ENCODE data around the gene RIMBP2.

GRCh38 chr12:130663514-130663913 is 52.6 kb downstream of the RIMBP2 start:
- TF ChIP-seq TAF1 (IDR thresholded peaks at IDR 0.05; ENCODE audit: borderline replicate concordance, low read depth, low read length) (no peak), RCOR1 (IDR thresholded peaks at IDR 0.05; ENCODE audit: low read length) (no peak), POLR2AphosphoS5 (IDR thresholded peaks at IDR 0.05; ENCODE audit: low read depth, low read length) (no peak), FOXM1 (IDR thresholded peaks at IDR 0.05; ENCODE audit: low read depth) (no peak), USF2 (IDR thresholded peaks at IDR 0.05; ENCODE audit: borderline replicate concordance, low read depth, low read length) (no peak)
- TF ChIP-seq, protein P1, sequence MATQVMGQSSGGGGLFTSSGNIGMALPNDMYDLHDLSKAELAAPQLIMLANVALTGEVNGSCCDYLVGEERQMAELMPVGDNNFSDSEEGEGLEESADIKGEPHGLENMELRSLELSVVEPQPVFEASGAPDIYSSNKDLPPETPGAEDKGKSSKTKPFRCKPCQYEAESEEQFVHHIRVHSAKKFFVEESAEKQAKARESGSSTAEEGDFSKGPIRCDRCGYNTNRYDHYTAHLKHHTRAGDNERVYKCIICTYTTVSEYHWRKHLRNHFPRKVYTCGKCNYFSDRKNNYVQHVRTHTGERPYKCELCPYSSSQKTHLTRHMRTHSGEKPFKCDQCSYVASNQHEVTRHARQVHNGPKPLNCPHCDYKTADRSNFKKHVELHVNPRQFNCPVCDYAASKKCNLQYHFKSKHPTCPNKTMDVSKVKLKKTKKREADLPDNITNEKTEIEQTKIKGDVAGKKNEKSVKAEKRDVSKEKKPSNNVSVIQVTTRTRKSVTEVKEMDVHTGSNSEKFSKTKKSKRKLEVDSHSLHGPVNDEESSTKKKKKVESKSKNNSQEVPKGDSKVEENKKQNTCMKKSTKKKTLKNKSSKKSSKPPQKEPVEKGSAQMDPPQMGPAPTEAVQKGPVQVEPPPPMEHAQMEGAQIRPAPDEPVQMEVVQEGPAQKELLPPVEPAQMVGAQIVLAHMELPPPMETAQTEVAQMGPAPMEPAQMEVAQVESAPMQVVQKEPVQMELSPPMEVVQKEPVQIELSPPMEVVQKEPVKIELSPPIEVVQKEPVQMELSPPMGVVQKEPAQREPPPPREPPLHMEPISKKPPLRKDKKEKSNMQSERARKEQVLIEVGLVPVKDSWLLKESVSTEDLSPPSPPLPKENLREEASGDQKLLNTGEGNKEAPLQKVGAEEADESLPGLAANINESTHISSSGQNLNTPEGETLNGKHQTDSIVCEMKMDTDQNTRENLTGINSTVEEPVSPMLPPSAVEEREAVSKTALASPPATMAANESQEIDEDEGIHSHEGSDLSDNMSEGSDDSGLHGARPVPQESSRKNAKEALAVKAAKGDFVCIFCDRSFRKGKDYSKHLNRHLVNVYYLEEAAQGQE (IDR thresholded peaks at IDR 0.05; ENCODE audit: low read depth, low read length), result no peak
- TF ChIP-seq, protein P2, sequence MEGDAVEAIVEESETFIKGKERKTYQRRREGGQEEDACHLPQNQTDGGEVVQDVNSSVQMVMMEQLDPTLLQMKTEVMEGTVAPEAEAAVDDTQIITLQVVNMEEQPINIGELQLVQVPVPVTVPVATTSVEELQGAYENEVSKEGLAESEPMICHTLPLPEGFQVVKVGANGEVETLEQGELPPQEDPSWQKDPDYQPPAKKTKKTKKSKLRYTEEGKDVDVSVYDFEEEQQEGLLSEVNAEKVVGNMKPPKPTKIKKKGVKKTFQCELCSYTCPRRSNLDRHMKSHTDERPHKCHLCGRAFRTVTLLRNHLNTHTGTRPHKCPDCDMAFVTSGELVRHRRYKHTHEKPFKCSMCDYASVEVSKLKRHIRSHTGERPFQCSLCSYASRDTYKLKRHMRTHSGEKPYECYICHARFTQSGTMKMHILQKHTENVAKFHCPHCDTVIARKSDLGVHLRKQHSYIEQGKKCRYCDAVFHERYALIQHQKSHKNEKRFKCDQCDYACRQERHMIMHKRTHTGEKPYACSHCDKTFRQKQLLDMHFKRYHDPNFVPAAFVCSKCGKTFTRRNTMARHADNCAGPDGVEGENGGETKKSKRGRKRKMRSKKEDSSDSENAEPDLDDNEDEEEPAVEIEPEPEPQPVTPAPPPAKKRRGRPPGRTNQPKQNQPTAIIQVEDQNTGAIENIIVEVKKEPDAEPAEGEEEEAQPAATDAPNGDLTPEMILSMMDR (IDR thresholded peaks at IDR 0.05), result no peak

Measured in SK-N-SH (cell line).